COLO829 (cell line): ENCODE measurements around the gene CD82.
A peak's percentile ranks its signal among the peaks of the same experiment; 100 is the strongest.
"Not testable (repeated sequence)": the region's sequence is repeated elsewhere in the genome, so short reads cannot be mapped to it uniquely, and the experiment has no call there.

Experiments used
- DNase-seq: peaks from one replicate; pipeline ENCODE4 v3.0.0; 2012; ENCODE audit warnings: low spot score

CD82 gene

DNA sequence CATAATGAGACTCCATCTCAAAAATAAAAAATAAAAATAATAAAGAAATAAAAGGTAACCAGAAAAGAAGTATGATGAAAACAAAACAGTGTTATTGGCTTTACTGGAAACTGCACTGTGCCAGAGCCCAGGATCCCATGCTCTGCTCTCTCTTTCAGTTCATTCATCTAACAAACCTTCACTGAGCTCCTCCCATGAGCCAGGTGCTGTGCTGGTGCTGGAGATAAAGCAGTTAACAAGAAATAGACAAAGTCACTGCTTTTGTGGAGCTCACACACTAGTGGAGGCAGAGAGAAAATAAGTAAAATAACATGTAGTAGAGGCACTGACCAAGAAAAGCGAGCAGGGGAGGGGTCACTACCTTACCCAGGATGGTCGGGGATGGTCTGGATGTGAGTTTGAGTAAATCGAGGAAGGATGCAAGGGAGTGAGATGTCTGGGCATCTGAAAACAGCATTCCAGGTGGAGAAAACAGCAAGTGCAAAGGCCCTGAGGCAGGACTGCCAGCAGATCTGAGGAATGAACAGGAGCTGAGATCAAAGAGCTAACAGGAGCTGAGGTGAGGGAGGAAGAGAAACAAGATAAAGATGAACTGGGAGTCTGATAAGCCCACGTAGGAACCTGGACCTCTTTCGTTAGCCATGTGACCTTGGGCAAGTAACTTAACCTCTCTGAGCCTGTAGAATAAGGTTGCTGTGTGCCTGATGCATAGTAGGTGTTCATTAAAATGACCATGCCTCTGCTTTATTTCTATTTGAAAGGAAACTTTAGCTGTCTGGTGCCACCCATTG lies 31.3 kb upstream of the CD82 start:
- DNase-seq, result no peak

DNA sequence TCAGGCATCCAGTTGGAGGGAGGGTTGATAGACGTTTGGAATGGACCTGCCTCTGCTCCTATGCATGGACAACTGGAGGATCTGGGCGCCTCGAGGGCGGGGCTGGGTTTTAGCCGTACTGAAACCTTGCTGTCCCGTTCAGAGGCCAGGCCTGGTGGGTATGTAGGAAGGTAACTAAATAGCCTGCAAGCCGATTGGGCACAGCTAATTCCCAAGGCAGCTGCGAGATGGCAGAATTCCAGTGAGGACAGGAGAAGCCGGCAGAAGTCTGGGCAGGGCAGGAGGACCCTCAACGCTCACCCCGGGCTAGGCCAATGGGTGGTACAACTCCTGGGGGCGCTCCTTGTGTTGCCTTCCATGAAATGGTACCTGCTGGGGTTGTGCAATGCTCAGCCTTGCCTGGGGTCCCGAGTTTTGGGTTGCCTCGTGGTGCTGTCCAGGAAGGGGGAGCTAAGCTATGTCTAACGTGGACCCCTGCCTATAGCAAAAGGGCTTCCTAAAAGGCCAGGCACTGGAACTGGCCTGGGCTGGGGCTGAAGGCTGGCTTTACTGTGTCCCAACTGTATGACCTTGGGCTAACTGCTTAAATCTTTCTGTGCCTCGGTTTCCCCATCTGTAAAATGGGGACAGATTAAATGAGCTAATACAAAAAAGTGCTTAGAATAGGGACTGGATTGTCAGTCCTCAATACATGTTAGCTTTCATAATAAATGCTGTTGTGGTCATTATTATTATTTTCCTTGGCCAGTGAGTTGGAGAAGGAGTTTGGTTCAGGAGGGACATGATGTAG lies 30.1 kb upstream of the CD82 start:
- no peak for DNase-seq

DNA sequence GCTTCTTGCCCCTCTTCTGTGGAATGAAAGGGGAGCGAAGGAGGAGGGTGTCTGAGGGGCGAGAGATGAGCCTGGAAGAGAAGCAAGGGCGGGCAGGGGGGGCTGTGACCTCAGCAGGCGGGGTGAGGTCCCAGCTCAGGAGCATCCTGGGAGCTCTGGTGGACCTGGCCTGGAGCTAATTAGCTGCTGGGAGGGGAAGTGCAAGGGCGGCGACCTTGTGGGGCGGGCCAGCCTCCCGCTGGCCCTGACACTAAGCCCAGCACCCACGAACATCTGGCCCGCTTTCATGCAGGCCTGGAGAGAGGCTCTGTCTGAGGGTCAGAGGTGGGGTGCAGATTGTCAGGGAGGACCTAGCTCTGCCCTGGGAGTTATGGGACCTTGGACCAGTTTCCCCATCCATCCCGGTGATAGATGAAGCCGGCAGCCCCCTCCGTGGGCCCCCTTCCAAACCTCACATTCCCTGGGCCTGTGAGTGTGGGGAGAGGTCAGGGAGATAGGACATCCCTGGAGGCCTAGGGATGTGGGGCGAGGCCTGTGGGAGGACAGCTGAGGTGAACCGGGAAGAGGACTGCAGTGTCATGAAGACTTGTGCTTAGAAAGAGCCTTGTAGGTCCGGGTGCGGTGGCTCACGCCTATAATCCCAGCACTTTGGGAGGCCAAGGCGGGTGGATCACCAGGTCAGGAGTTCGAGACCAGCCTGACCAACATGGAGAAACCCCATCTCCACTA lies 28.5 kb upstream of the CD82 start:
- no peak for DNase-seq

DNA sequence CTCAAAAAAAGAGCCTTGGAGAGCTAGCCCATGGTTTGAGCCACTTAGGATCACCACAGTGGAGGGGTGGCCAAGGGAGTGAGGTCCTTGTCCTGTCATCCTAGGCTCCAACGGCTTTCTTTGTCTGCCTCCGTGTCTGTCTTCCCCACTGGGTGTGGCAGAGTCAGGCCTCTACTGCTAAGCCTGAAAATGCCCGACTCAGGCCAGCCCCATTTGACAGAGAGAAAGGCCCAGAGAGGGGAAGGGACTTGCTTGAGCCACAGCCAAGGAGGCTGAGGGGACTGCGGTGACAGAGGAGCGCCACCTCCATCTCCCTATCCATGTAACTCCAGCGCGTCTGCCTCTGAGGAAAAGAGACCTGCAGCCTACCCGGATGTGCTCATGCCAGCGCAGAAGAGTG lies 27.8 kb upstream of the CD82 start:
- DNase-seq, result no peak

DNA sequence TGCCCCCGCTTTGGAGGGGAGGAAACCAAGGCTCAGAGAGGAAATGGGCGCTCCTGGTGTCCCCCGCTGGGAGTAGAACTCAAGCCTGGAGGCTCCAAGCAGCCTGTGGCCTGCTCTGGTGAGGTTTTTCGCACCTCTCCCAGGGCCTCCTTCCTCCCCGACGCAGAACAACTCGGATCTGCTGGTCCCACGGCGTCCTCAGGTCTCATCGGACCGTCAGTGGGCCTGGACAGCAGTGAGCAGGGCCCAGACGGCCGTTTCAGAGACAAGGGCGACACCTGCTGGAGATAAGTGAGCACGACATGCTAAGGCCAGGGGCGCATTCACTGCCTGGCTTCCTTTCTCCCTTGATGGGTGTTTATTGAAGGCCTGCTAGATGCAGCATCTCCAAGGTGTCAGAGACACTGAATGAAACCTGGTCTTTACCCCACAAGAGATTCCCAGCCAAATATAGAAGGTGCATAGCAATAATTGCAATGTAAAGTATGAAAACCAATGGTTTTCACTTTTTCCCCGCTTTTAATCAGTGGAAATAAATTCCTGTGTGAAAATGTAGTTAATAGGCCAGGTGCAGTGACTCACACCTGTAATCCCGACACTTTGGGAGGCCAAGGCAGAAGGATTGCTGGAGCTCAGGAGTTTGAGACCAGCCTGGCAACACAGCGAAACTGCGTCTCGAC lies 26.9 kb upstream of the CD82 start:
- DNase-seq, result peak; percentile 90

DNA sequence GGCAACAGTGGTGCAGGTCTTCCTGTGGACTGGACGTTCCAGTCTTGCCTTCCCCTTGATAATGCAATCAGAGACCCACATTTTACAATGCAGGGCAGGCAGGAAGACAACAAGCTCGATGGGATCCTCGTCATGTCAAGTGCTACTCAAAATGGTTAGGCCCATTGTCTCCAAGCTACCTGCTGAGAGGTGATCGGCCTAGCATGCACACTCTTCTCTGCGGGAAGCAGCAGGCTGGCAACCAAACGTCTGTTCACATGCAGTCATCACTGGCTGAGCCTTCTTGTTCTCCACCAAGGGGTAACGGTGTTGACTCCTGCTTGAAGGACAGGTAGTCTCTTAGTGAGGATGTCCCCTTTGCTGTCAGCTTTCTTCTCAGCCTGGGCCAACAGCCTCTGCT lies 25.5 kb upstream of the CD82 start:
- DNase-seq, result no peak

DNA sequence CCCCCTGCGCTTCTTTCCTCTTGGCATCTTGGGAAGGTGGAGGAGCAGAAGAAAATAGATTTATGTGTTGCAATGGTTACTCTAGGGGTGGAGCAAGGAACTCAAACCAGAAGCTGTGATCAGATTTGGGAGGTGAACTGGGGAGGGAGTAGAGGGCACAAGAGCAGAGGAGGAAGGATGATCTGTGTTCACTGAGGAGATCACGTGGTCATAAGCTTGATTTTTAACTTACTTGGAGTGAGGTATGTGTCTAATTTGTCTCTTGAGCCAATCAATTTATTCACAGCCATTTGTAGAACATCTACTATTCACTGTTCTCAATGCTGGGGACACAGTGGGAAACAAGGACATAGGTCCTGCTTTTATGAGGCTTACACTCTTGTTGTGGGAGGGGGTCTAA lies 24.8 kb upstream of the CD82 start:
- no peak for DNase-seq

DNA sequence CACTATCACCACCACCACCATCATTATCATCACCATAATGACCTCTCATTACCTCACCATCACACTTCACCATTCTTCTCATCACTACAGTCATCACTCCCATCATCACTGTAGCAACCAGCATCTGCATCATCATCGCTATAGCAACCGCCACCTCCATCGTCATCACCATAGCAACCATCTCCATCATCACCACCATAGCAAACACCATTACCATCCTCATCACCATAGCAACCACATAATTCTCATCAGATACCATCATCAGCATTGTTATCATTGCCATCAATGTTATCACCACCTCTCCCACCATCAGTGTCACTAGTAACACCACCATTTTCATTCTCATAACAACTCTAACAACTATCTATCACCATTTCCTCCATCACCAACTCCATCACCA lies 23.1 kb upstream of the CD82 start:
- no peak for DNase-seq

DNA sequence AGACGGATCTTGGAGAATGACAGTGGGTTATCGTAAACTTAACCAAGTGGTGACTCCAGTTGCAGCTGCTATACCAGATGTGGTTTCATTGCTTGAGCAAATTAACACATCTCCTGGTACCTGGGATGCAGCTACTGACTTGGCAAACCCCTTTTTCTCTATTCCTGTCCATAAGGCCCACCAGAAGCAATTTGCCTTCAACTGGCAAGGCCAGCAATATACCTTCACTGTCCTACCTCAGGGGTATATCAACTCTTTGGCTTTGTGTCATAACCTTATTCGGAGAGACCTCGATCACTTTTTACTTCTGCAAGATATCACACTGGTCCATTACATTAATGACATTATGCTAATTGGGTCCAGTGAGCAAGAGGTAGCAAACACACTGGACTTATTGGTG lies 18.5 kb upstream of the CD82 start:
- not testable (repeated sequence) for DNase-seq

DNA sequence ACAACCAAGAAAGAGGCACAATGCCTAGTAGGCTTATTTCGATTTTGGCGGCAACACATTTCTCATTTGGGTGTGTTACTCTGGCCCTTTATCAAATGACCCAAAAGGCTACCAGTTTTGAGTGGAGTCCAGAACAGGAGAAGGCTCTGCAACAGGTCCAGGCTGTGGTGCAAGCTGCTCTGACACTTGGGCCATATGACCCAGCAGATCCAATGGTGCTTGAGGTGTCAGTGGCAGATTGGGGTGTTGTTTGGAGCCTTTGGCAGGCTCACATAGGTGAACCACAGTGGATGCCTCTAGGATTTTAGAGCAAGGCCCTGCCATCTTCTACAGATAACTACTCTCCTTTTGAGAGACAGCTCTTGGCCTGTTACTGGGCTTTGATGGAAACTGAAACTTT lies 17.9 kb upstream of the CD82 start:
- DNase-seq, result not testable (repeated sequence)

DNA sequence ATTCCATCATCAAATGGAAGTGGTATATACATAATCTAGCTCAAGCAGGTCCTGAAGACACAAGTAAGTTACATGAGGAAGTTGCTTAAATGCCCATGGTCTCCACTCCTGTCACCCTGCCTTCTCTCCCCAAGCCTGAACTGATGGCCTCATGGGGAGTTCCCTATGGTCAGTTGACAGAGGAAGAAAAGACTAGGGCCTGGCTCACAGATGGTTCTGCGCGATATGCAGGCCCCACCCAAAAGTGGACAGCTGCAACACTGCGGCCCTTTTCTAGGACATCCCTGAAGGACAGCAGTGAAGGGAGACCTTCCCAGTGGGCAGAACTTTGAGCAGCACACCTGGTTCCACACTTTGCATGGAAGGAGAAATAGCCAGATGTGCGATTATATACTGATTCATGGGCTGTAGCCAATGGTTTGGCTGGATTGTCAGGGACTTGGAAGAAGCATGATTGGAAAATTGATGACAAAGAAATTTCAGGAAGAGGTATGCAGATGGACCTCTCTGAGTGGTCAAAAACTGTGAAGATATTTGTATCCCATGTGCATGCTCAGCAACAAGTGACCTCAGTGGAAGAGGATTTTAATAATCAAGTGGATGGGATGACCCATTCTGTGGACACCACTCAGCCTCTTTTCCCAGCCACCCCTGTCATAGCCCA lies 17.3 kb upstream of the CD82 start:
- no peak for DNase-seq

DNA sequence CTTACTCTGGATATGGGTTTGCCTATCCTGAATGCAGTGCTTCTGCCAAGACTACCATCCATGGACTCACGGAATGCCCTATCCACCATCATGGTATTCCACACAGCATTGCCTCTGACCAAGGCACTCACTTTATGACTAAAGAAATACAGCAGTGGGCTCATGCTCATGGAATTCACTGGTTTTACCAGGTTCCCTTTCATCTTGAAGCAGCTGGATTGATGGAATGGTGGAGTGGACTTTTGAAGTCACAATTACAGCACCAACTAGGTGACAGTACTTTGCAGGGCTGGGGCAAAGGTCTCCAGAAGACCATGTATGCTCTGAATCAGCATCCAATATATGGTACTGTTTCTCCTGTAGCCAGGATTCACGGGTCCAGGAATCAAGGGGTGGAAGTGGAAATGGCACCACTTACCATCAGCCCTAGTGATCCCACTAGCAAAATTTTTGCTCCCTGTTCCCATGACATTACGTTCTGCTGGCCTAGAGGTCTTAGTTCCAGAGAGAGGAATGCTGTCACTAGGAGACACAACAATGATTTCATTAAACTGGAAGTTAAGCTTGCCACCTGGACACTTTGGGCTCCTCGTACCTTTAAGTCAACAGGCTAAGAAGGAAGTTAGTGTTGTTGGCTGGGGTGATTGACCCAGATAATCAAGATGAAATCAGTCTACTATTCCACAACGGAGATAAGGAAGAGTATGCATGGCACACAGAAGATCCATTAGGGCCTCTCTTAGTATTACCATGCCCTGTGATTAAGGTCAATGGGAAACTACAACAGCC lies 16.3 kb upstream of the CD82 start:
- not testable (repeated sequence) for DNase-seq

DNA sequence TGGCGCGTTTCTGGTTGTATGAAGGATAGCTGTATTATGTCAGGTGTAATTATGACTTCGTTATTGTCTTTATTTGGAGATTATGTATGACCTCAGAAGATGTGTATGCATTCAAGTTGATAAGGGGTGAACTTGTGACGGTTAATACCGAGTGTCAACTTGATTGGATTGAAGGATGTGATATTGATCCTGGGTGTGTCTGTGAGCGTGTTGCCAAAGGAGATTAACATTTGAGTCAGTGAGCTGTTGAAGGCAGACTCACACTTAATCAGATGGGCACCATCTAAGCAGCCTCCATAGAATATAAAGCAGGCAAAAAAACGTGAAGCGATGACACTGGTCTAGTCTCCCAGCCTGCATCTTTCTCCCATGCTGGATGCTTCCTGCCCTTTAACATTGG lies 15.3 kb upstream of the CD82 start:
- no peak for DNase-seq

DNA sequence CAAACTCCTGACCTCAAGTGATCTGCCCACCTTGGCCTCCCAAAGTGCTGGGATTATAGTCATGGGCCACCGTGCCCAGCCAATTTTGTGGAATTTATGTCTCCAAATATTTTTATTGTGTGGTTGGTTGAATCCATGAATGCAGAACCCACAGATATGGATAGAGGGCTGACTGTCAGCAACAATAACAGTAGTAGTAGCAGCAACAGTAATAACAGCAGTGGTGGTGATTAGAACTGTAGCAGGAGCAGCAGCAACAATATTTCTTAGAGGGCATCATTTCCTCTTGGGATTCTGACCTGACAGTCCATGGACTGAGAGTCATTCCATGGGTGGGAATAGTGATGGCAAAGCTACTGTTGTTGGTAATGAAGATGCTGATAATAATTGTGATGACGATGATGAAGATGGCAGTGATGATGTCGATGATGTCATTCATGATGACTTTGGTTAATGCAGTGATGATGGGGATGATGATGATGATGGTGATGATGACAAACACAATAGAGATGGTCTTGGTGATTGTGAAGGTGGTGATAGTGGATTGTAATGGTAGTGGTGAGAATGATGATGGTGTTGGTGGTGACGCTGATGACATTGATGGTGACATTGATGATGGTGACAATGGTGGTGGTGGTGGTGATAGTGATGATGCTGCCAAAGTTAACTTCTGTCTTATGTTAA lies 13.9 kb upstream of the CD82 start:
- no peak for DNase-seq

DNA sequence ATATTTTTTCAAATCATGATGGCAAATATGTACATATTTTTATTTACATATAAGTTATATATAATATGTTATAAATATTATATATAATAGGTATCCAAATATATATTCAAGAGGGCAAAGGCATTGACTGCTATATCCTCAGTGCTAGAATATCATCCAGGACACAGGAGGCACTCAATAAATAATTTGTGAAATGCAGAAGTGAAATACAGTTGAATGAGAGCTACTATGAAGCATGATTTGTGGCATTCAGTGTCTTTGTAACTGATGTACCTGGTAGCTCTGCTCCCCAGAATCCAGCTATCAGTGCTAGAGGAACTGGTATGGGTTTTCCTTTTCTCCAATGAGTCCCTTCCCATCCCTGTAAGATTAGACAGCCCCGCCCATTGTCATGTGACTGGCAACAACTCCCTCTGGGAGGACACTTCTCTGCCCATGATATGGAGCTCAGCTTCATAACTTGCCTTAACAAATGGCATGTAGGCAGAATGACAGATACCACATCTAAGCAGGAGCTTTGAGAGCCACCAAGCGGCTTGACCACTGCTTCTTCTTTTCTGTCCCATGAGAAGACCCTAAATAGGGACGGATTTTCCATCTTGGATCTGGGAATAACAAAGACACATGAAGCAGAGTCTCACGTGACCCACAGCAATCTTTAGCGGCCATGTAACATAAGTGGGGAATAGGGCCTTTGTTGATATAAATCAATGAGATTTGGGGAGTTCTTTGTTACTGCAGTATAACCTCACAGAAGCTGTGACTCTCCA lies 10.2 kb upstream of the CD82 start:
- DNase-seq, result no peak

DNA sequence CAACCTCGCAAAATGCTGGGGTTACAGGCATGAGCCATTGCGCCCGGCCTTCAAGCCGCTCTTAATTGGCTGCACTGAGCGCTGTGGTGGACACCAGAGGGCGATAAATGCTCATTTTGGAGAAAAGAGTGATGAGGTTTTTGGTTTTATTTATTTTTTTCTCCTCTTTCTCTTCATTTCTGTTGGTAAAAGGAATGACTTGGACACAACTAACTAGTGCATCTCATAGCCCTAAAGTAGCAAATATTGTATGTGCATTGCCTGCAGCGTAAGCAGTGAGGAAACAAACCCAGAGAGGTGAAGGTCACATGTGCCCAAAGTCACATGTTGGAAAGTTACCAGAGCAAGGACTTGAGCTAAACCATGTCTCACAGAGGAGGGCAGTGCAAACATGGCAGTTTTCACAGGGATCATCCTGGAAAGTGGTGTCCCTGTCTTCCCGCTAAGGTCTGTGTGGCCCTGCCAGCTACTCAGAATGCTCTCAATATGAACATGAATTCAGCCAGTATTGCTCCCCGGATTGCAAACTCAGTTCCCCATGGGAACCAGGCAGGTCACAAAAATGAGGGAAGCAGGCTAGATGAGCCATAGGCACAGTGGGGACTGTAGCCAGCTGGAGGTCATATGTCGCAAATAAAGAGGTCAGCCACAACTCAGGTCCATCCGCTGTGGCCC lies 8.6 kb upstream of the CD82 start:
- DNase-seq, result peak; percentile 33

DNA sequence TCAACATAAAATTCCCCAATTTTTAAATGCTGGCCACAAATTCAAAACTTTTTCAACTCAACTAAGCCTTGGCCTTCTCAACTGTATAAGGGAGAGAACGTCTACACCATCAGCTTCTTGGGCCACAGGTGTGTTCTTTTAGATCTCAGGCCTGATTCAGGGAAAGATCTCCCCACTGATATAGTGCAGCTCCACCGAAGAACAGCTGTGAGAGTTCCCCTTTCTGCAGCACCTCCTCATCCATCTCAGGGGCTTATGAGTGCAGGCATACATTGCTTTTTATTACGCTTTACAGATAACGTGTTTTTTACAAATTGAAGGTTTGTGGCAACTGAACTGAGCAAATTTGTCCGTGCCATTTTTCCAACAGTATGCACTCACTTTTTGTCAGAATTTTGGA lies 8.0 kb upstream of the CD82 start:
- no peak for DNase-seq

DNA sequence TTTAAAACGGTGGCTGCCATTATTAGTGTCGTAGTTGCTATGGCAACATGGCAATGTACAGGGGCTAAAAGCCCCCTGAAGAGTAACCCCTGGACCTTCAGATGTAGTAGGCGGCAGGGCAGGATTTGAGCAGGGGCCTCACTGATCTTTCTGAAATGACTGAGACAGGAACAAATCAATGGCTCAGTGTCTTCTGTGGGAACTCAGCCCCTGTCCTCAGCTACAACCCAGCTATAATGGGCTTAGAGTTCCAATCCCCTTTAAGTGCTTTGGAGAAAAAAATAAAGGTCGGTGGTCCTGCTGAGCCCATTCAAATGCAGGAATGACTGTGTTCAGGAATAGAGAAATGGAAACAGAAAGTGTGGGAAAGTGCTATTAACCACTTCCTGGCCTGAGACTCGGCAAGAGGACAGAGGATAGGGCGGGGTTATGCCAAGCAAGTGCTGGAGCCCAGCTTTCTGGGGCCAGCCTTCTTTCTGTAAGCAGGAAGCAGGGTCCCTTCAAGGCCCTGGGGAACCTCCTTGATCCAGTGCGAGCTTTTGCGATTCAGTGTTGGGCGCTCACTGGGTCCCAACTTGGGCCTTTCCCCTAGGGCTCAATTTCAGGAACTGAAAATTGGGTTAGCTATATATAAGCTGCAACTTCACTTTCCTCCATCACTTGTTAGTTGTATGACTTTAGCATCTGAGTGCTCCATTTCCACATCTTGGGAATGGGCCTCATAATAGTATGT lies 6.1 kb upstream of the CD82 start:
- DNase-seq, result no peak
